Measurements from ENCODE around the gene CCDC141. TPM values are rescaled to one million over a fixed set of nuclear protein-coding genes. Genes with fewer than 3 reads are reported as not detected.

Gene CCDC141
- total RNA-seq, 4 donors from 2014 or later, result 1.6 to 10.3 (median 5.3) TPM

- no peak for ATAC-seq
- peaks cover 0 to 11% (median 0%) of the 10 kb centered on the region in 3 donors for H3K4me1 ChIP-seq
- TF ChIP-seq POLR2A (IDR thresholded peaks at IDR 0.05), result no peak
- no peak for TF ChIP-seq EP300 (IDR thresholded peaks at IDR 0.05)
- TF ChIP-seq CTCF (IDR thresholded peaks at IDR 0.05), result no peak
- no peak overlapping the region for H3K4me3 ChIP-seq
- H3K27ac ChIP-seq, result no peak overlapping the region
- H3K27me3 ChIP-seq, result no peaks in the 10 kb centered on the region
- WGBS, 2 donors (ENCODE audit: low coverage in 1 of 2), result 80 to 94% methylated on average over 3 of the region's 3 CpGs
- H3K9me3 ChIP-seq, result no peaks in the 10 kb centered on the region
- H3K36me3 ChIP-seq, result no peaks in the 10 kb centered on the region
Measured at GRCh38 chr2:179044500-179044899, 5.4 kb downstream of the CCDC141 start.

GRCh38 chr2:179037807-179038206 is 12.1 kb downstream of the CCDC141 start:
- Histone ChIP-seq H3K27ac (no peak overlapping the region), H3K9me3 (no peaks in the 10 kb centered on the region), H3K27me3 (no peaks in the 10 kb centered on the region), H3K4me3 (no peak overlapping the region), H3K4me1 (no peaks in the 10 kb centered on the region), H3K36me3 (no peaks in the 10 kb centered on the region)
- ATAC-seq, result no peak
- WGBS, 2 donors (ENCODE audit: low coverage in 1 of 2), result 89 to 94% methylated on average over 4 of the region's 4 CpGs
- TF ChIP-seq EP300 (IDR thresholded peaks at IDR 0.05), result no peak
- TF ChIP-seq POLR2AphosphoS5 (IDR thresholded peaks at IDR 0.05), result no peak
- no peak for TF ChIP-seq CTCF (IDR thresholded peaks at IDR 0.05)
- TF ChIP-seq POLR2A (IDR thresholded peaks at IDR 0.05), result no peak

GRCh38 chr2:179036353-179036905 is 13.5 kb downstream of the CCDC141 start:
- H3K4me3 ChIP-seq, result no peak overlapping the region
- no peaks in the 10 kb centered on the region for H3K27me3 ChIP-seq
- H3K36me3 ChIP-seq, result no peaks in the 10 kb centered on the region
- no peaks in the 10 kb centered on the region for H3K4me1 ChIP-seq
- no peak for TF ChIP-seq CTCF (IDR thresholded peaks at IDR 0.05)
- no peak for TF ChIP-seq POLR2A (IDR thresholded peaks at IDR 0.05)
- no peak for TF ChIP-seq EP300 (IDR thresholded peaks at IDR 0.05)
- TF ChIP-seq POLR2AphosphoS5 (IDR thresholded peaks at IDR 0.05), result no peak
- H3K9me3 ChIP-seq, result no peaks in the 10 kb centered on the region
- ATAC-seq, result no peak
- no peak overlapping the region for H3K27ac ChIP-seq
- 86 to 92% methylated on average over 2 to 4 of the region's 4 CpGs for WGBS, 2 donors (ENCODE audit: low coverage in 1 of 2)

GRCh38 chr2:179031731-179032408 is 18.1 kb downstream of the CCDC141 start:
- no peak overlapping the region for H3K4me3 ChIP-seq
- no peak for ATAC-seq
- H3K36me3 ChIP-seq, result no peaks in the 10 kb centered on the region
- H3K27me3 ChIP-seq, result no peaks in the 10 kb centered on the region
- no peaks in the 10 kb centered on the region for H3K9me3 ChIP-seq
- H3K27ac ChIP-seq, result no peak overlapping the region
- no peaks in the 10 kb centered on the region for H3K4me1 ChIP-seq
- TF ChIP-seq CTCF (IDR thresholded peaks at IDR 0.05), result no peak
- no peak for TF ChIP-seq EP300 (IDR thresholded peaks at IDR 0.05)
- no peak for TF ChIP-seq POLR2A (IDR thresholded peaks at IDR 0.05)
- TF ChIP-seq POLR2AphosphoS5 (IDR thresholded peaks at IDR 0.05), result no peak
- 29 to 60% methylated on average over 2 of the region's 2 CpGs for whole genome bisulfite sequencing, 2 donors (ENCODE audit: low coverage in 1 of 2)

GRCh38 chr2:179024445-179024844 is 25.5 kb downstream of the CCDC141 start:
- 73 to 83% methylated on average over 2 of the region's 2 CpGs for WGBS, 2 donors (ENCODE audit: low coverage in 1 of 2)
- H3K36me3 ChIP-seq, result no peaks in the 10 kb centered on the region

More at GRCh38 chr2:179024445-179024844, 25.5 kb downstream of the CCDC141 start:
- ATAC-seq, result no peak
- Histone ChIP-seq H3K4me3 (no peak overlapping the region), H3K27me3 (no peaks in the 10 kb centered on the region), H3K9me3 (no peaks in the 10 kb centered on the region), H3K4me1 (no peaks in the 10 kb centered on the region), H3K27ac (no peak overlapping the region)
- TF ChIP-seq POLR2AphosphoS5 (IDR thresholded peaks at IDR 0.05), result no peak
- TF ChIP-seq CTCF (IDR thresholded peaks at IDR 0.05), result no peak
- no peak for TF ChIP-seq EP300 (IDR thresholded peaks at IDR 0.05)
- no peak for TF ChIP-seq POLR2A (IDR thresholded peaks at IDR 0.05)
